ENCODE results near the gene CARD14. TPM values are rescaled to one million over a fixed set of nuclear protein-coding genes. Genes with fewer than 3 reads are reported as not detected.

The CARD14 gene
- total and polyA plus RNA-seq, 2 donors (not counting 1 experiment from before 2014, with no cell fraction given): not detected

GRCh38 chr17:80212109-80212508 is 42.3 kb downstream of the CARD14 start:
- Histone ChIP-seq H3K9me3 (ENCODE audit: control extremely low read depth in 1 of 3, control insufficient read depth in 2 of 3, insufficient read depth in 1 of 3, low read length in 2 of 3) (peaks cover 0 to 2% (median 0%) of the 10 kb centered on the region in 3 donors), H3K4me3 (ENCODE audit: control extremely low read depth in 1 of 5, extremely low read depth in 1 of 5, insufficient read depth in 1 of 5, low read depth in 2 of 5, low read length in 4 of 5) (no peak overlapping the region), H3K27ac (ENCODE audit: low read length in 2 of 2) (no peak overlapping the region), H3K36me3 (replicated peaks in 1 of 2; ENCODE audit: control extremely low read depth in 1 of 2, control insufficient read depth in 1 of 2, extremely low read depth in 1 of 2, insufficient read depth in 2 of 2, low read length in 1 of 2) (peaks cover 0 to 47% of the 10 kb centered on the region in 2 experiments), H3K4me2 (replicated peaks; ENCODE audit: low read depth, low read length, poor library complexity, severe bottlenecking) (no peak overlapping the region), H3K9ac (ENCODE audit: low read length) (no peak overlapping the region), H3K27me3 (replicated peaks in 1 of 4; ENCODE audit: control extremely low read depth in 1 of 4, control insufficient read depth in 3 of 4, insufficient read depth in 4 of 4, low read length in 3 of 4) (no peaks in the 10 kb centered on the region), H4K20me1 (ENCODE audit: control insufficient read depth, insufficient read depth, low read length, poor library complexity, severe bottlenecking) (peaks cover 7% of the 10 kb centered on the region), H3K4me1 (ENCODE audit: control insufficient read depth in 2 of 2, insufficient read depth in 2 of 2, low read length in 2 of 2) (peaks cover 5 to 8% of the 10 kb centered on the region in 2 donors), H2AFZ (ENCODE audit: insufficient read depth, low read depth, low read length, poor library complexity, severe bottlenecking) (no peak overlapping the region), H3K79me2 (ENCODE audit: control insufficient read depth, insufficient read depth, low read length) (peaks cover 3% of the 10 kb centered on the region)
- intact Hi-C loops (cut with micrococcal nuclease): no loop called here
- peaks cover 4% of the 10 kb centered on the region for H3K4me1 Mint-ChIP-seq
- CTCF ChIA-PET: interaction anchor here (2.0 kb wide), 1 partner anchor 17 kb away, joined by 6 read pairs; no protein-coding TSS in a partner anchor
- H3K9me3 Mint-ChIP-seq (ENCODE audit: insufficient read depth): no peaks in the 10 kb centered on the region
- TF ChIP-seq CTCF (IDR thresholded peaks at IDR 0.05) (no peak), EZH2 (IDR thresholded peaks at IDR 0.05; ENCODE audit: borderline replicate concordance, insufficient read depth, low read depth, low read length, poor library complexity, severe bottlenecking) (no peak)
- no peak overlapping the region for H3K4me3 Mint-ChIP-seq
- POLR2A ChIA-PET: no interaction called here
- ATAC-seq (ENCODE audit: low read depth): no peak
- DNase-seq: no peak
- WGBS (ENCODE audit: insufficient coverage): 97% methylated on average over 22 of the region's 22 CpGs
- no peaks in the 10 kb centered on the region for H3K27me3 Mint-ChIP-seq
- no peak overlapping the region for H3K27ac Mint-ChIP-seq

GRCh38 chr17:80212511-80212910 is 42.7 kb downstream of the CARD14 start:
- ATAC-seq (ENCODE audit: low read depth) (no peak), DNase-seq (no peak)
- WGBS (ENCODE audit: insufficient coverage): 97% methylated on average over 12 of the region's 12 CpGs
- Histone ChIP-seq H3K4me2 (replicated peaks; ENCODE audit: low read depth, low read length, poor library complexity, severe bottlenecking) (no peak overlapping the region), H3K4me3 (ENCODE audit: control extremely low read depth in 1 of 5, extremely low read depth in 1 of 5, insufficient read depth in 1 of 5, low read depth in 2 of 5, low read length in 4 of 5) (no peak overlapping the region), H3K36me3 (replicated peaks in 1 of 2; ENCODE audit: control extremely low read depth in 1 of 2, control insufficient read depth in 1 of 2, extremely low read depth in 1 of 2, insufficient read depth in 2 of 2, low read length in 1 of 2) (peaks cover 0 to 47% of the 10 kb centered on the region in 2 experiments), H3K27ac (ENCODE audit: low read length in 2 of 2) (no peak overlapping the region), H3K9ac (ENCODE audit: low read length) (no peak overlapping the region), H4K20me1 (ENCODE audit: control insufficient read depth, insufficient read depth, low read length, poor library complexity, severe bottlenecking) (peaks cover 11% of the 10 kb centered on the region), H3K79me2 (ENCODE audit: control insufficient read depth, insufficient read depth, low read length) (peaks cover 7% of the 10 kb centered on the region), H3K4me1 (ENCODE audit: control insufficient read depth in 2 of 2, insufficient read depth in 2 of 2, low read length in 2 of 2) (peaks cover 5 to 8% of the 10 kb centered on the region in 2 donors), H3K27me3 (replicated peaks in 1 of 4; ENCODE audit: control extremely low read depth in 1 of 4, control insufficient read depth in 3 of 4, insufficient read depth in 4 of 4, low read length in 3 of 4) (no peaks in the 10 kb centered on the region), H2AFZ (ENCODE audit: insufficient read depth, low read depth, low read length, poor library complexity, severe bottlenecking) (no peak overlapping the region), H3K9me3 (ENCODE audit: control extremely low read depth in 1 of 3, control insufficient read depth in 2 of 3, insufficient read depth in 1 of 3, low read length in 2 of 3) (peaks cover 0 to 2% (median 0%) of the 10 kb centered on the region in 3 donors)
- Mint-ChIP-seq H3K27ac (no peak overlapping the region), H3K4me1 (peaks cover 5% of the 10 kb centered on the region), H3K9me3 (ENCODE audit: insufficient read depth) (no peaks in the 10 kb centered on the region), H3K27me3 (no peaks in the 10 kb centered on the region), H3K4me3 (no peak overlapping the region)
- ChIA-PET POLR2A (interaction anchor here (0.7 kb wide), 1 partner anchor 579 kb away, joined by 4 read pairs; no protein-coding TSS in a partner anchor), CTCF (interaction anchor here (2.0 kb wide), 1 partner anchor 17 kb away, joined by 6 read pairs; no protein-coding TSS in a partner anchor)
- TF ChIP-seq CTCF (IDR thresholded peaks at IDR 0.05) (no peak), EZH2 (IDR thresholded peaks at IDR 0.05; ENCODE audit: borderline replicate concordance, insufficient read depth, low read depth, low read length, poor library complexity, severe bottlenecking) (no peak)
- intact Hi-C loops (cut with micrococcal nuclease): no loop called here

Data from B cell (primary cell).